Smooth muscle cell (in vitro differentiated cells): ENCODE data around the gene TFF3. TPM values are rescaled to one million over a fixed set of nuclear protein-coding genes. Genes with fewer than 3 reads are reported as not detected.

ENCODE experiments used
- DNase-seq: peaks from one replicate; lab custom pipeline; 2025; ENCODE audit not compliant: unreplicated experiment; lab: John Stamatoyannopoulos, UW
- H2AFZ ChIP-seq: fragments of 200-600 bp; sonication (generic); 2 replicates; pipeline ENCODE4 v1.6.0; 2016; ENCODE audit warnings: antibody characterized with exemption, low read depth, mild to moderate bottlenecking
- H3F3A ChIP-seq: fragments of 200-600 bp; sonication (generic); 2 replicates; pipeline ENCODE4 v1.6.0; 2017; ENCODE audit warnings: antibody characterized with exemption, low read depth
- H3K27ac ChIP-seq: fragments of 200-600 bp; sonication (generic); 2 replicates; pipeline ENCODE4 v1.5.1; 2016; ENCODE audit warnings: low read depth, mild to moderate bottlenecking
- H3K27me3 ChIP-seq: fragments of 200-600 bp; sonication (generic); 2 replicates; pipeline ENCODE4 v1.6.1; 2016; ENCODE audit warnings: low read depth, mild to moderate bottlenecking
- H3K36me3 ChIP-seq: fragments of 200-600 bp; sonication (generic); 2 replicates; pipeline ENCODE4 v1.5.1; 2016; ENCODE audit warnings: low read depth
- H3K4me1 ChIP-seq: fragments of 200-600 bp; sonication (generic); 2 replicates; pipeline ENCODE4 v1.5.1; 2016; ENCODE audit warnings: low read depth
- H3K4me2 ChIP-seq: fragments of 200-600 bp; sonication (generic); 2 replicates; pipeline ENCODE4 v1.6.0; 2016; ENCODE audit warnings: mild to moderate bottlenecking
- H3K4me3 ChIP-seq: fragments of 200-600 bp; sonication (generic); 2 replicates; pipeline ENCODE4 v1.5.1; 2016; ENCODE audit warnings: mild to moderate bottlenecking
- H3K79me2 ChIP-seq: fragments of 200-600 bp; sonication (generic); 2 replicates; pipeline ENCODE4 v1.6.0; 2016; ENCODE audit warnings: low read depth, mild to moderate bottlenecking
- H3K9ac ChIP-seq: fragments of 200-600 bp; sonication (generic); 2 replicates; pipeline ENCODE4 v1.6.0; 2016; ENCODE audit warnings: low read depth
- H3K9me3 ChIP-seq: fragments of 200-600 bp; sonication (generic); replicated peaks from 2 replicates; pipeline ENCODE4 v1.5.1; 2016; ENCODE audit warnings: low read depth
- H4K20me1 ChIP-seq: fragments of 200-600 bp; sonication (generic); 2 replicates; pipeline ENCODE4 v1.6.0; 2016; ENCODE audit warnings: low read depth
- WGBS: methylation state at CpG from one replicate; pipeline ENCODE4 v1.1.7; 2016; ENCODE audit warnings: low lambda C conversion rate; 5-methylcytosine and 5-hydroxymethylcytosine counted together
- polyA plus RNA-seq: library from polyadenylated mRNA; unstranded; fragments of >200 nt; fragmentation: Nextera tagmentation; extraction: Ambion mirVana; gene quantifications from 2 replicates; pipeline ENCODE4 v1.2.1, GENCODE V29; 2016
- total RNA-seq: library from RNA; depleted of rRNA; stranded (reverse); fragments of >200 nt; gene quantifications from 2 replicates; pipeline ENCODE4 v1.2.3, GENCODE V29; 2014
- TF ChIP-seq, protein P1 (sequence below): fragments of 200-600 bp; sonication (generic); IDR thresholded peaks from 2 replicates; pipeline ENCODE4 v1.5.1; 2017; ENCODE audit warnings: borderline replicate concordance, mild to moderate bottlenecking, antibody characterized with exemption; ENCODE audit not compliant: insufficient read depth, poor library complexity, severe bottlenecking

TFF3 gene
- total and polyA plus RNA-seq, 2 experiments from 2014 or later, result 0.31 TPM; not detected in 1

DNA sequence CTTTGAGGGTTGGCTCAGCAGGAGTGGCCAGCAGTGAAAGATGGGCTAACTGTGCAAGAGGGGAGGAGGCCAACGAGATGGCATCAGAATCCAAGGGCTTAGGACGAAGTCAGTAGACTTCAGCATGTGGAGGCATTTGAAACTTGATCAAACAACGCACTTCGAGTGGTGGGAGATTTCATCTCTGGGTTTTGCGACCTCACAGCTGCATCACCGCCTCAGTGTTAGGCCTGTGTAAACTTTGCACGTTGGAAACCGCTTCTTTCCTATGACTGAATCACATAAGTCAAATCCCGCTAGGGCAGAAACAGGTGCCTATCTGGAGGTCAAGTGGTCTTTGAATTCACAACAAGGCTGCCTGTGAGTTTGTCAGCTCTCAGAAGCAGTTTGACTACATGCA is 17.8 kb downstream of the TFF3 start:
- Histone ChIP-seq H3K9me3 (no peaks in the 10 kb centered on the region), H3K79me2 (no peaks in the 10 kb centered on the region), H4K20me1 (no peaks in the 10 kb centered on the region), H3K27me3 (peaks cover 8% of the 10 kb centered on the region), H3K4me2 (no peak overlapping the region), H3K36me3 (no peaks in the 10 kb centered on the region), H3K27ac (no peak overlapping the region), H3K4me3 (no peak overlapping the region), H3K9ac (no peak overlapping the region), H3K4me1 (no peaks in the 10 kb centered on the region), H2AFZ (no peak overlapping the region), H3F3A (no peaks in the 10 kb centered on the region)
- 82% methylated on average over 9 of the region's 9 CpGs for WGBS
- TF ChIP-seq, protein P1, sequence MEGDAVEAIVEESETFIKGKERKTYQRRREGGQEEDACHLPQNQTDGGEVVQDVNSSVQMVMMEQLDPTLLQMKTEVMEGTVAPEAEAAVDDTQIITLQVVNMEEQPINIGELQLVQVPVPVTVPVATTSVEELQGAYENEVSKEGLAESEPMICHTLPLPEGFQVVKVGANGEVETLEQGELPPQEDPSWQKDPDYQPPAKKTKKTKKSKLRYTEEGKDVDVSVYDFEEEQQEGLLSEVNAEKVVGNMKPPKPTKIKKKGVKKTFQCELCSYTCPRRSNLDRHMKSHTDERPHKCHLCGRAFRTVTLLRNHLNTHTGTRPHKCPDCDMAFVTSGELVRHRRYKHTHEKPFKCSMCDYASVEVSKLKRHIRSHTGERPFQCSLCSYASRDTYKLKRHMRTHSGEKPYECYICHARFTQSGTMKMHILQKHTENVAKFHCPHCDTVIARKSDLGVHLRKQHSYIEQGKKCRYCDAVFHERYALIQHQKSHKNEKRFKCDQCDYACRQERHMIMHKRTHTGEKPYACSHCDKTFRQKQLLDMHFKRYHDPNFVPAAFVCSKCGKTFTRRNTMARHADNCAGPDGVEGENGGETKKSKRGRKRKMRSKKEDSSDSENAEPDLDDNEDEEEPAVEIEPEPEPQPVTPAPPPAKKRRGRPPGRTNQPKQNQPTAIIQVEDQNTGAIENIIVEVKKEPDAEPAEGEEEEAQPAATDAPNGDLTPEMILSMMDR, result no peak
- no peak for DNase-seq

GRCh38 chr21:42296501-42296900 is 18.7 kb downstream of the TFF3 start:
- H3F3A ChIP-seq, result no peaks in the 10 kb centered on the region
- no peak overlapping the region for H3K27ac ChIP-seq
- no peaks in the 10 kb centered on the region for H4K20me1 ChIP-seq
- 90% methylated on average over 7 of the region's 7 CpGs for WGBS
- H3K9ac ChIP-seq, result no peak overlapping the region
- no peak overlapping the region for H3K4me2 ChIP-seq
- no peak overlapping the region for H3K4me3 ChIP-seq
- H3K9me3 ChIP-seq, result no peaks in the 10 kb centered on the region
- H3K27me3 ChIP-seq, result peaks cover 8% of the 10 kb centered on the region
- H3K4me1 ChIP-seq, result no peaks in the 10 kb centered on the region
- TF ChIP-seq, protein P1, result no peak
- no peak overlapping the region for H2AFZ ChIP-seq
- no peaks in the 10 kb centered on the region for H3K79me2 ChIP-seq
- no peaks in the 10 kb centered on the region for H3K36me3 ChIP-seq
- DNase-seq, result no peak

DNA sequence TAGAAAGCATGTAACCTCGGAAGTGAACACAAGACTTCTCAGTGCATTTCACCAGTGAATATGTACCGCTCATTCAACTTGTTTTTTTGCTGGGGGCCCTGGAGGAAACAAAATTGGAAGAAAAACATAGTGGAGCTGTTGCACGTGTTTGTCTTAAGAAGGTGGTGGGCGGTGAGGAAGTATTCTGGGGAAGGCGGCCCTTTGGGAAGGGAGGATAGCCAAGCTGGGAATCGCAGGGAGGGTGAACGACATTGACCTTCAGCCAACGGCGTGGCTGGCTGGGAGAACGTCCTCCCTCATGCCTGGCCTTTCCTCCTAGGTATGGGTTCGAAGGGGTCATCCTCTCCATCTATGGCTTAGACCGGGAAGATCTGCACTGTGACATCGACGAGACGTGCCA is 19.4 kb downstream of the TFF3 start:
- WGBS, result 89% methylated on average over 15 of the region's 15 CpGs
- no peak for DNase-seq

DNA sequence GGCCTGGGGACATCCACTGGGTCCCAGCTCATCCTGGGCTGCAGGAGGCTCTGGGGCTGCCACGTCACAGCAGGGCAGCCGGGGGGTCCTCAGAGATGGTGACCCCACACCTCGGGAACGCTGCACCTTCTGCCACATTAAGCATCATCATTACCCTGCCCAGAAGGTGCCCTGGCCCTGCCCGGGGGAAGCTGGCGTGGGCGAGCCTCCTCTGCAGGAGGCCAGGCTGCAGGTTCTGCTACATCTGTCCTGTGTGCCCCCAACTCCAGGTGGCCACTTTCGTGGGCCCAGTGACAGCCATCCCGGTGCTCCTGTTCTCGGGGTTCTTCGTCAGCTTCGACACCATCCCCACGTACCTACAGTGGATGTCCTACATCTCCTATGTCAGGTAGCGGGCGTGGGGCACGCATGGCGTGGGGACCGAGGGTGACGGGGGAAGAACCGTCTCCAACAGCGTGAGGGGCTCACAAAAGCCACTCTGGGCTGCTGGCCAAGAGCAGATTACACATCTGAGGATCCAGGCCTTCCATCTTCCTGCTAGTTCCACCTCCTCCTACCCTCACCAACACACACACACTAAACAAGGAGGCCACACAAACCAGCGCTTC is 20.8 kb downstream of the TFF3 start:
- no peak overlapping the region for H2AFZ ChIP-seq
- no peaks in the 10 kb centered on the region for H4K20me1 ChIP-seq
- TF ChIP-seq, protein P1, result no peak
- H3K36me3 ChIP-seq, result no peaks in the 10 kb centered on the region
- H3F3A ChIP-seq, result no peaks in the 10 kb centered on the region
- H3K27me3 ChIP-seq, result peaks cover 8% of the 10 kb centered on the region
- DNase-seq, result no peak
- 98% methylated on average over 22 of the region's 22 CpGs for WGBS
- H3K27ac ChIP-seq, result no peak overlapping the region
- no peak overlapping the region for H3K4me3 ChIP-seq
- H3K79me2 ChIP-seq, result no peaks in the 10 kb centered on the region
- no peak overlapping the region for H3K4me2 ChIP-seq
- no peaks in the 10 kb centered on the region for H3K9me3 ChIP-seq
- no peaks in the 10 kb centered on the region for H3K4me1 ChIP-seq
- H3K9ac ChIP-seq, result no peak overlapping the region

More for the DNA sequence above, 19.4 kb downstream of the TFF3 start:
- no peaks in the 10 kb centered on the region for H3F3A ChIP-seq
- H3K4me1 ChIP-seq, result no peaks in the 10 kb centered on the region
- peaks cover 8% of the 10 kb centered on the region for H3K27me3 ChIP-seq
- H4K20me1 ChIP-seq, result no peaks in the 10 kb centered on the region
- no peak overlapping the region for H3K9ac ChIP-seq
- H3K36me3 ChIP-seq, result no peaks in the 10 kb centered on the region
- H2AFZ ChIP-seq, result no peak overlapping the region
- TF ChIP-seq, protein P1, result no peak
- H3K4me3 ChIP-seq, result no peak overlapping the region
- no peaks in the 10 kb centered on the region for H3K79me2 ChIP-seq
- H3K9me3 ChIP-seq, result no peaks in the 10 kb centered on the region
- no peak overlapping the region for H3K27ac ChIP-seq
- H3K4me2 ChIP-seq, result no peak overlapping the region
